Pulmonary artery endothelial cell (primary cell): Measurements from ENCODE around the gene ABCC1. TPM values are rescaled to one million over a fixed set of nuclear protein-coding genes. Genes with fewer than 3 reads are reported as not detected.

Experiments used
- DNase-seq: peaks from one replicate; pipeline ENCODE4 v3.0.0-alpha.2; 2011; ENCODE audit warnings: low read depth, low spot score
- total RNA-seq: library from RNA; depleted of rRNA; stranded (reverse); fragments of >200 nt; gene quantifications from 2 replicates; pipeline ENCODE4 v1.2.3, GENCODE V29; 2014

Gene ABCC1
- total RNA-seq, 1 donor from 2014 or later, result 52.6 TPM

- no peak for DNase-seq
Observed at GRCh38 chr16:16045296-16045695, 95.9 kb downstream of the ABCC1 start.

GRCh38 chr16:16045879-16046278, 96.5 kb downstream of the ABCC1 start:
- no peak for DNase-seq

- no peak for DNase-seq
Observed at GRCh38 chr16:16047761-16048160, 98.3 kb downstream of the ABCC1 start.

- DNase-seq, result no peak
Observed at GRCh38 chr16:16048904-16049582, 99.6 kb downstream of the ABCC1 start.

- DNase-seq, result no peak
Observed at GRCh38 chr16:16050106-16050505, 100.7 kb downstream of the ABCC1 start.

- DNase-seq, result no peak
Observed at GRCh38 chr16:16051132-16051531, 101.7 kb downstream of the ABCC1 start.

GRCh38 chr16:16052916-16053315, 103.5 kb downstream of the ABCC1 start:
- DNase-seq, result no peak

- DNase-seq, result no peak
Observed at GRCh38 chr16:16057102-16057501, 107.7 kb downstream of the ABCC1 start.

GRCh38 chr16:16059160-16059559, 109.7 kb downstream of the ABCC1 start:
- DNase-seq, result no peak

- no peak for DNase-seq
Observed at GRCh38 chr16:16059895-16060590, 110.6 kb downstream of the ABCC1 start.

- DNase-seq, result no peak
Observed at GRCh38 chr16:16062023-16062937, 112.9 kb downstream of the ABCC1 start.

GRCh38 chr16:16063683-16064082, 114.3 kb downstream of the ABCC1 start:
- no peak for DNase-seq

GRCh38 chr16:16064874-16065384, 115.5 kb downstream of the ABCC1 start:
- DNase-seq, result no peak

GRCh38 chr16:16067127-16067526, 117.7 kb downstream of the ABCC1 start:
- DNase-seq, result no peak

- no peak for DNase-seq
Observed at GRCh38 chr16:16071631-16072244, 122.3 kb downstream of the ABCC1 start.

- no peak for DNase-seq
Observed at GRCh38 chr16:16073001-16073545, 123.7 kb downstream of the ABCC1 start.

GRCh38 chr16:16073891-16074881, 124.8 kb downstream of the ABCC1 start:
- DNase-seq, result no peak

GRCh38 chr16:16075488-16076422, 126.3 kb downstream of the ABCC1 start:
- no peak for DNase-seq

GRCh38 chr16:16076423-16076813, 127.0 kb downstream of the ABCC1 start:
- no peak for DNase-seq
